Mononuclear cell (primary cell): Measurements from ENCODE around the gene ZNF549. TPM values are rescaled to one million over a fixed set of nuclear protein-coding genes. Genes with fewer than 3 reads are reported as not detected.
A peak's percentile ranks its signal among the peaks of the same experiment; 100 is the strongest.

Source experiments
- H3K27me3 ChIP-seq: 2 replicates; pipeline ENCODE4 v1.6.0; 2011; ENCODE audit warnings: low read length, control low read depth; ENCODE audit not compliant: insufficient read depth
- H3K4me1 ChIP-seq: 2 replicates; pipeline ENCODE4 v1.5.1; 2011; ENCODE audit warnings: mild to moderate bottlenecking, low read length, control low read depth; ENCODE audit not compliant: insufficient read depth
- H3K4me3 ChIP-seq: 2 replicates; pipeline ENCODE4 v1.5.1; 2011; ENCODE audit warnings: mild to moderate bottlenecking, low read length, moderate library complexity
- H3K9me3 ChIP-seq: 2 replicates; pipeline ENCODE4 v1.5.1; 2011; ENCODE audit warnings: low read depth, mild to moderate bottlenecking, control low read depth, low read length
- total RNA-seq: library from RNA; depleted of rRNA; stranded (reverse); fragments of >200 nt; gene quantifications from one replicate; pipeline ENCODE4 v1.2.3, GENCODE V29; 2012

ZNF549 gene
- total RNA-seq, 1 donor: 8.1 TPM

DNA sequence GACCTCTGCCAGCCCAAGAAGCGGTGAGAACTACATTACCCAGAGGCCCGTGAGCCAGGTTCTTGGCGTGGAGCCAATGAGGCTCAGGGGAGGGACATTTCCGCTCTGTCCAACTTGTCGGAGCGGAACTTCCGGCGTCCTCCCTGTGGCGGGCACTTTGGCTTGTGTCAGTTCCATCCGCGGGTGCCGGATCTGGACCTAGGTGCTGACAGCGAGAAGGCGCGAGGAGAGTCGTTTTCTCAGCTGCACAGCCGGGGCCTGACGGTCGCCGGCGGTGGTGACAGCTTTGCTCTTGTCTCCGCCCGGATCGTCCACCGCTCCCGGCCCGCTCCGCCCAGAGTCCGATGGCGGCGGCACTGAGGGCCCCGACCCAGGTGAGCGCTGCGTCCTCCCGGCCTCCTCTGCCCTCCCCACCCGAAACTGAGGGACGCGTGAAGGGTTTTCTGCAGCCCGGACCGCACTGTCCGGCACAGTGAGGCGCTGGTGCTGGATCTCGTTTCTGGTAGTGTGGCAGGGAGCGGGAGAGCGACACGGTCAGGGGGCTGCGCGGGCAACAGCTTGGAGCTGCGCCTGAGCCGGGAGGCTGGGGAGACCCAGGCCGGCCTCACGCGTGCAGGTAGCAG lies 72.7 kb downstream of the ZNF549 start, which contains the start of gene ZNF530:
ZNF530 (plus strand) TSS at position 125 of the 623 bp plus-strand sequence. CDS start 4,461 bp downstream, outside the sequence.
- Histone ChIP-seq H3K4me3 (peak within 1 kb of the TSS; percentile 56), H3K9me3 (peaks cover 19% of the 10 kb centered on the region)

DNA sequence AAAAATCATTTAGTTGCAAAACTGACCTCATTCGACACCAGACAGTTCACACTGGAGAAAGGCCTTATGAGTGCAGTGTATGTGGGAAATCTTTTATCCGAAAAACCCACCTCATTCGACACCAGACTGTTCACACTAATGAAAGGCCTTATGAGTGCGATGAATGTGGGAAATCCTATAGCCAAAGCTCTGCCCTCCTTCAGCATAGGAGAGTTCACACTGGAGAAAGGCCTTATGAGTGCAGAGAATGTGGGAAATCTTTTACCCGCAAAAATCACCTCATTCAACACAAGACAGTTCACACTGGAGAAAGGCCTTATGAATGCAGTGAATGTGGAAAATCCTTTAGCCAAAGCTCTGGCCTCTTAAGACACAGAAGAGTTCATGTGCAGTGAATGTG lies 79.8 kb downstream of the ZNF549 start:
- H3K9me3 ChIP-seq: peaks cover 51% of the 10 kb centered on the region
- H3K4me1 ChIP-seq: no peaks in the 10 kb centered on the region
- H3K4me3 ChIP-seq: no peak overlapping the region
- no peaks in the 10 kb centered on the region for H3K27me3 ChIP-seq

More for the DNA sequence above, 72.7 kb downstream of the ZNF549 start, which contains the start of gene ZNF530:
- Histone ChIP-seq H3K27me3 (no peaks in the 10 kb centered on the region), H3K4me1 (peaks cover 9% of the 10 kb centered on the region)

Other genes starting within 250 kb of the ZNF549 start
- 90.5 TPM for gene ZNF460, start 246.9 kb upstream of the ZNF549 start, total RNA-seq
- gene ZNF543, start 206.9 kb upstream of the ZNF549 start, total RNA-seq: 5.6 TPM
- gene ZNF304, start 176.1 kb upstream of the ZNF549 start, total RNA-seq: 4.5 TPM
- gene TRAPPC2B, start 163.8 kb upstream of the ZNF549 start, total RNA-seq: 10.9 TPM
- gene ZNF547, start 163.8 kb upstream of the ZNF549 start, total RNA-seq: 1.0 TPM
- 46.3 TPM for gene ZNF548, start 137.5 kb upstream of the ZNF549 start, total RNA-seq
- gene ZNF17, start 116.2 kb upstream of the ZNF549 start, total RNA-seq: 8.1 TPM
- gene ZNF749, start 92.0 kb upstream of the ZNF549 start, total RNA-seq: 5.0 TPM
- gene VN1R1, start 70.2 kb upstream of the ZNF549 start, total RNA-seq: 0.21 TPM
- gene ZNF772, start 49.8 kb upstream of the ZNF549 start, total RNA-seq: 2.6 TPM
- 7.6 TPM for gene ZNF419, start 39.6 kb upstream of the ZNF549 start, total RNA-seq
- gene ZNF773, start 27.4 kb upstream of the ZNF549 start, total RNA-seq: 11.3 TPM
- gene ZNF550, start 32.5 kb downstream of the ZNF549 start, total RNA-seq: 13.5 TPM
- 5.7 TPM for gene ZNF416, start 51.6 kb downstream of the ZNF549 start, total RNA-seq
- gene ZIK1, start 56.8 kb downstream of the ZNF549 start, total RNA-seq: 8.4 TPM
- 2.1 TPM for gene ZNF530, start 72.5 kb downstream of the ZNF549 start, total RNA-seq
- gene ZNF134, start 86.9 kb downstream of the ZNF549 start, total RNA-seq: 36.8 TPM
- gene ZNF211, start 105.8 kb downstream of the ZNF549 start, total RNA-seq: 31.1 TPM
- not detected for gene ZSCAN4, start 141.6 kb downstream of the ZNF549 start, total RNA-seq
- gene ZNF551, start 154.6 kb downstream of the ZNF549 start, total RNA-seq: 32.7 TPM
- 5.5 TPM for gene ZNF154, start 181.8 kb downstream of the ZNF549 start, total RNA-seq
- 10.3 TPM for gene ZNF671, start 200.3 kb downstream of the ZNF549 start, total RNA-seq
- 36.6 TPM for gene ZNF776, start 219.5 kb downstream of the ZNF549 start, total RNA-seq
- 56.8 TPM for gene ZNF586, start 242.3 kb downstream of the ZNF549 start, total RNA-seq